Limb (tissue), 2 donors: ENCODE results near the gene PGBD4.

Source experiments
- DNase-seq, 2 donors: peaks; one replicate each; pipeline ENCODE4 v3.0.0-alpha.2; 2016; ENCODE audit errors: extremely low spot score in 2 of 2

PGBD4 gene

GRCh38 chr15:34101366-34102174, at the start of gene PGBD4, which contains the start of gene EMC7:
Gene PGBD4 (plus strand): TSS chr15:34102083. CDS start chr15:34102532, 449 bp downstream.
Gene EMC7 (minus strand): TSS chr15:34101862. CDS start chr15:34101839, 23 bp downstream.
- DNase-seq = peak; percentile 99

- DNase-seq = no peak
These were observed 47.7 kb upstream of the PGBD4 start for GRCh38 chr15:34054081-34054707.

GRCh38 chr15:34055868-34056595, 45.9 kb upstream of the PGBD4 start:
- DNase-seq = no peak

GRCh38 chr15:34056911-34057310, 45.0 kb upstream of the PGBD4 start:
- DNase-seq = no peak

GRCh38 chr15:34059476-34059875, 42.4 kb upstream of the PGBD4 start:
- no peak for DNase-seq

- DNase-seq = no peak
These were observed 41.9 kb upstream of the PGBD4 start for GRCh38 chr15:34059946-34060345.

GRCh38 chr15:34064438-34064837, 37.4 kb upstream of the PGBD4 start:
- DNase-seq = no peak

- DNase-seq = no peak
These were observed 36.6 kb upstream of the PGBD4 start for GRCh38 chr15:34065261-34065660.

- no peak for DNase-seq
These were observed 35.9 kb upstream of the PGBD4 start for GRCh38 chr15:34065941-34066340.

GRCh38 chr15:34070003-34070402, 31.9 kb upstream of the PGBD4 start:
- DNase-seq = no peak

GRCh38 chr15:34076785-34077184, 25.1 kb upstream of the PGBD4 start:
- DNase-seq = no peak

- no peak for DNase-seq
These were observed 23.0 kb upstream of the PGBD4 start for GRCh38 chr15:34078900-34079299.

GRCh38 chr15:34079904-34080303, 22.0 kb upstream of the PGBD4 start:
- DNase-seq = no peak

- DNase-seq = no peak
These were observed 17.8 kb upstream of the PGBD4 start for GRCh38 chr15:34084086-34084485.

- no peak for DNase-seq
These were observed 16.1 kb upstream of the PGBD4 start for GRCh38 chr15:34085746-34086145.

- DNase-seq = no peak
These were observed 2.0 kb upstream of the PGBD4 start for GRCh38 chr15:34099914-34100313.

GRCh38 chr15:34102175-34102925, 467 bp downstream of the PGBD4 start:
- DNase-seq = no peak

- DNase-seq = no peak
These were observed 4.5 kb downstream of the PGBD4 start for GRCh38 chr15:34106423-34106822.

GRCh38 chr15:34107315-34107714, 5.4 kb downstream of the PGBD4 start:
- DNase-seq = no peak

GRCh38 chr15:34109797-34110663, 8.1 kb downstream of the PGBD4 start:
- no peak for DNase-seq

GRCh38 chr15:34111488-34111887, 9.6 kb downstream of the PGBD4 start:
- no peak for DNase-seq
